BE2C (cell line): ENCODE measurements around the gene KCNAB1.

Source experiments
- DNase-seq: peaks from one replicate; pipeline ENCODE4 v3.0.0-alpha.2; 2020
- H3K27me3 ChIP-seq: fragments of 250-450 bp; sonication (Bioruptor Pico); 2 replicates; pipeline ENCODE4 v1.5.1; 2020; ENCODE audit warnings: mild to moderate bottlenecking
- H3K36me3 ChIP-seq: fragments of 250-450 bp; sonication (Bioruptor Pico); 2 replicates; pipeline ENCODE4 v1.5.1; 2020; ENCODE audit warnings: mild to moderate bottlenecking
- H3K4me1 ChIP-seq: fragments of 250-450 bp; sonication (Bioruptor Pico); 2 replicates; pipeline ENCODE4 v1.5.1; 2020
- H3K4me3 ChIP-seq: 2 replicates; pipeline ENCODE4 v1.5.1; 2011; ENCODE audit warnings: low read depth, low read length
- H3K9me3 ChIP-seq: fragments of 250-450 bp; sonication (Bioruptor Pico); 2 replicates; pipeline ENCODE4 v1.5.1; 2020
- CTCF ChIP-seq: IDR thresholded peaks from 2 replicates; pipeline ENCODE4 v1.5.1; 2012; ENCODE audit warnings: mild to moderate bottlenecking, low read depth, low read length

KCNAB1 gene

GRCh38 chr3:156400062-156400461 lies 279.7 kb downstream of the KCNAB1 start:
- Histone ChIP-seq H3K4me1 (peaks cover 15% of the 10 kb centered on the region), H3K36me3 (no peaks in the 10 kb centered on the region), H3K9me3 (no peaks in the 10 kb centered on the region), H3K27me3 (no peaks in the 10 kb centered on the region), H3K4me3 (no peak overlapping the region)
- no peak for TF ChIP-seq CTCF
- DNase-seq, result peak; percentile 43

- Histone ChIP-seq H3K4me3 (no peak overlapping the region), H3K36me3 (no peaks in the 10 kb centered on the region), H3K4me1 (peaks cover 15% of the 10 kb centered on the region), H3K27me3 (no peaks in the 10 kb centered on the region), H3K9me3 (no peaks in the 10 kb centered on the region)
- TF ChIP-seq CTCF, result no peak
- DNase-seq, result no peak
Observed at GRCh38 chr3:156400735-156401134, 280.4 kb downstream of the KCNAB1 start.

- no peak for DNase-seq
- Histone ChIP-seq H3K4me1 (peaks cover 21% of the 10 kb centered on the region), H3K27me3 (no peaks in the 10 kb centered on the region), H3K4me3 (no peak overlapping the region), H3K36me3 (no peaks in the 10 kb centered on the region), H3K9me3 (no peaks in the 10 kb centered on the region)
- no peak for TF ChIP-seq CTCF
Observed at GRCh38 chr3:156404217-156404616, 283.8 kb downstream of the KCNAB1 start.

- Histone ChIP-seq H3K4me1 (peaks cover 5% of the 10 kb centered on the region; the same call in 1 of the 2 replicates), H3K27me3 (no peaks in the 10 kb centered on the region), H3K4me3 (no peak overlapping the region), H3K9me3 (no peaks in the 10 kb centered on the region), H3K36me3 (no peaks in the 10 kb centered on the region)
- TF ChIP-seq CTCF, result no peak
- DNase-seq, result no peak
Observed at GRCh38 chr3:156406393-156406792, 286.0 kb downstream of the KCNAB1 start.

- TF ChIP-seq CTCF, result no peak
- Histone ChIP-seq H3K4me3 (no peak overlapping the region), H3K36me3 (no peaks in the 10 kb centered on the region), H3K9me3 (no peaks in the 10 kb centered on the region), H3K4me1 (peaks cover 5% of the 10 kb centered on the region; the same call in 1 of the 2 replicates), H3K27me3 (no peaks in the 10 kb centered on the region)
- no peak for DNase-seq
Observed at GRCh38 chr3:156407617-156408225, 287.3 kb downstream of the KCNAB1 start.

- Histone ChIP-seq H3K9me3 (no peaks in the 10 kb centered on the region), H3K27me3 (no peaks in the 10 kb centered on the region), H3K36me3 (no peaks in the 10 kb centered on the region), H3K4me1 (peaks cover 5% of the 10 kb centered on the region; the same call in 1 of the 2 replicates), H3K4me3 (no peak overlapping the region)
- TF ChIP-seq CTCF, result no peak
- DNase-seq, result no peak
Observed at GRCh38 chr3:156409694-156410093, 289.3 kb downstream of the KCNAB1 start.
